H9 (cell line): ENCODE data around the gene CRYBG2. TPM values are rescaled to one million over a fixed set of nuclear protein-coding genes. Genes with fewer than 3 reads are reported as not detected.
A peak's percentile ranks its signal among the peaks of the same experiment; 100 is the strongest.

Source experiments
- DNase-seq: peaks from one replicate; pipeline ENCODE4 v3.0.0-alpha.2; 2017
- H2AFZ ChIP-seq: one replicate; pipeline ENCODE4 v1.6.1; 2013; ENCODE audit warnings: mild to moderate bottlenecking, low read length, control low read depth, moderate library complexity
- H2AK5ac ChIP-seq: 2 replicates; pipeline ENCODE4 v1.6.1; 2013; ENCODE audit warnings: low read length, control low read depth, mixed read lengths; ENCODE audit not compliant: insufficient read length
- H2BK120ac ChIP-seq: one replicate; pipeline ENCODE4 v1.6.1; 2013; ENCODE audit warnings: low read depth, mild to moderate bottlenecking, low read length, control low read depth, inconsistent platforms; ENCODE audit not compliant: poor library complexity, severe bottlenecking
- H2BK12ac ChIP-seq: 2 replicates; pipeline ENCODE4 v1.6.1; 2013; ENCODE audit warnings: low read length, control low read depth, mixed read lengths, low read depth; ENCODE audit not compliant: insufficient read length
- H2BK15ac ChIP-seq: 2 replicates; pipeline ENCODE4 v1.6.1; 2013; ENCODE audit warnings: low read depth, low read length, control low read depth
- H2BK20ac ChIP-seq: one replicate; pipeline ENCODE4 v1.6.1; 2013; ENCODE audit warnings: low read depth, mild to moderate bottlenecking, low read length, control low read depth, inconsistent platforms; ENCODE audit not compliant: poor library complexity, severe bottlenecking
- H2BK5ac ChIP-seq: 2 replicates; pipeline ENCODE4 v1.6.1; 2013; ENCODE audit warnings: low read length, control low read depth, mixed read lengths; ENCODE audit not compliant: insufficient read length
- H3K14ac ChIP-seq: 2 replicates; pipeline ENCODE4 v1.6.1; 2013; ENCODE audit warnings: low read length, control low read depth; ENCODE audit not compliant: insufficient read depth
- H3K18ac ChIP-seq: 2 replicates; pipeline ENCODE4 v1.6.1; 2013; ENCODE audit warnings: low read depth, mild to moderate bottlenecking, mixed read lengths, low read length, control low read depth; ENCODE audit not compliant: insufficient read length
- H3K23ac ChIP-seq: 2 replicates; pipeline ENCODE4 v1.6.1; 2013; ENCODE audit warnings: low read length, control low read depth, mixed read lengths, low read depth; ENCODE audit not compliant: insufficient read length
- H3K23me2 ChIP-seq: 2 replicates; pipeline ENCODE4 v1.6.1; 2013; ENCODE audit warnings: low read depth, mild to moderate bottlenecking, mixed read lengths, low read length, control low read depth; ENCODE audit not compliant: insufficient read length, poor library complexity, severe bottlenecking
- H3K27ac ChIP-seq: 2 replicates; pipeline ENCODE4 v1.5.1; 2013; ENCODE audit warnings: low read length, control low read depth, mixed read lengths, low read depth; ENCODE audit not compliant: insufficient read length
- H3K27me3 ChIP-seq: 2 replicates; pipeline ENCODE4 v1.6.1; 2013; ENCODE audit warnings: low read length, control low read depth, inconsistent platforms; ENCODE audit not compliant: insufficient read depth
- H3K4ac ChIP-seq: 2 replicates; pipeline ENCODE4 v1.6.1; 2013; ENCODE audit warnings: low read depth, mild to moderate bottlenecking, control low read depth, inconsistent platforms, low read length, moderate library complexity
- H3K4me1 ChIP-seq: 2 replicates; pipeline ENCODE4 v1.6.1; 2013; ENCODE audit warnings: low read length, control low read depth, inconsistent platforms; ENCODE audit not compliant: insufficient read depth
- H3K4me2 ChIP-seq: 2 replicates; pipeline ENCODE4 v1.6.1; 2013; ENCODE audit warnings: low read length, control low read depth, mixed read lengths; ENCODE audit not compliant: insufficient read length, insufficient read depth
- H3K56ac ChIP-seq: 2 replicates; pipeline ENCODE4 v1.6.1; 2013; ENCODE audit warnings: low read depth, mild to moderate bottlenecking, mixed read lengths, low read length, control low read depth; ENCODE audit not compliant: insufficient read length
- H3K79me1 ChIP-seq: 2 replicates; pipeline ENCODE4 v1.6.1; 2013; ENCODE audit warnings: low read depth, mild to moderate bottlenecking, moderate library complexity, low read length, control low read depth, inconsistent platforms; ENCODE audit not compliant: insufficient read depth, poor library complexity, severe bottlenecking
- H3K79me2 ChIP-seq: 2 replicates; pipeline ENCODE4 v1.6.1; 2013; ENCODE audit warnings: low read length, control low read depth, inconsistent platforms; ENCODE audit not compliant: insufficient read depth
- H3K9ac ChIP-seq: 2 replicates; pipeline ENCODE4 v1.6.1; 2013; ENCODE audit warnings: low read length, control low read depth, mixed read lengths; ENCODE audit not compliant: insufficient read length; ENCODE audit errors: extremely low read depth
- H3K9me3 ChIP-seq: one replicate; pipeline ENCODE4 v1.6.1; 2013; ENCODE audit warnings: low read depth, low read length, inconsistent platforms; ENCODE audit not compliant: control insufficient read depth
- H3T11ph ChIP-seq: one replicate; pipeline ENCODE4 v1.6.1; 2013; ENCODE audit warnings: mild to moderate bottlenecking, low read length, control low read depth, inconsistent platforms
- H4K20me1 ChIP-seq: one replicate; pipeline ENCODE4 v1.6.1; 2013; ENCODE audit not compliant: control insufficient read depth, insufficient read length, insufficient read depth
- H4K5ac ChIP-seq: 2 replicates; pipeline ENCODE4 v1.6.1; 2013; ENCODE audit warnings: low read depth, mild to moderate bottlenecking, mixed read lengths, low read length, control low read depth; ENCODE audit not compliant: insufficient read length
- H4K8ac ChIP-seq: replicated peaks from 2 replicates; pipeline ENCODE4 v1.6.1; 2013; ENCODE audit warnings: low read length, control low read depth, mixed read lengths, low read depth; ENCODE audit not compliant: insufficient read length
- H4K91ac ChIP-seq: 2 replicates; pipeline ENCODE4 v1.6.1; 2013; ENCODE audit warnings: low read depth, mild to moderate bottlenecking, moderate library complexity, mixed read lengths, low read length, control low read depth; ENCODE audit not compliant: insufficient read length
- H3K27ac Mint-ChIP-seq, 3 experiments: 2 replicates in 2 of 3; 3 replicates in 1 of 3; pipeline ENCODE4 v1.8.0; 2020 to 2021; ENCODE audit warnings: mixed read lengths in 3 of 3, mild to moderate bottlenecking in 1 of 3, moderate library complexity in 1 of 3
- H3K27me3 Mint-ChIP-seq: 2 replicates; pipeline ENCODE4 v1.8.0; 2021; ENCODE audit warnings: low read depth, mild to moderate bottlenecking, moderate library complexity, mixed read lengths
- H3K36me3 Mint-ChIP-seq, 3 experiments: 2 replicates in 2 of 3; 3 replicates in 1 of 3; pipeline ENCODE4 v1.8.0; 2020 to 2021; ENCODE audit warnings: low read depth in 3 of 3, mixed read lengths in 3 of 3; ENCODE audit not compliant: insufficient read depth in 1 of 3
- H3K4me1 Mint-ChIP-seq, 2 experiments: 2 replicates each; pipeline ENCODE4 v1.8.0; 2020; ENCODE audit warnings: mixed read lengths in 2 of 2
- H3K4me3 Mint-ChIP-seq, 2 experiments: 2 replicates in 1 of 2; 3 replicates in 1 of 2; pipeline ENCODE4 v1.8.0; 2020 to 2021; ENCODE audit warnings: mild to moderate bottlenecking in 2 of 2, mixed read lengths in 2 of 2, moderate library complexity in 1 of 2
- H3K9me3 Mint-ChIP-seq, 2 experiments: 2 replicates in 1 of 2; 3 replicates in 1 of 2; pipeline ENCODE4 v1.8.0; 2020; ENCODE audit warnings: mild to moderate bottlenecking in 2 of 2, mixed read lengths in 2 of 2, moderate library complexity in 1 of 2
- WGBS: extraction: QIAGEN DNeasy Blood & Tissue Kit; methylation state at CpG from one replicate; pipeline ENCODE4 v1.1.7; 2013; ENCODE audit warnings: missing lambda C conversion rate, low lambda C conversion rate, mixed read lengths; ENCODE audit not compliant: insufficient read length; ENCODE audit errors: extremely low coverage; 5-methylcytosine and 5-hydroxymethylcytosine counted together
- total RNA-seq: library from RNA; stranded (reverse); gene quantifications from 2 replicates; pipeline ENCODE4 v1.2.1, GENCODE V29; 2021
- TF ChIP-seq, protein P1 (sequence below): fragments of 200-600 bp; sonication (generic); conservative IDR thresholded peaks from 3 replicates; pipeline ENCODE4 v1.8.0; 2021; ENCODE audit warnings: antibody characterized with exemption, mild to moderate bottlenecking

The CRYBG2 gene
- total RNA-seq, 1 experiment from 2014 or later: 12.8 TPM

GRCh38 chr1:26317146-26317545 lies 36.8 kb downstream of the CRYBG2 start:
- no peak overlapping the region for H3K4ac ChIP-seq
- no peak overlapping the region for H3K23ac ChIP-seq
- H3K9me3 ChIP-seq: no peaks in the 10 kb centered on the region
- peak overlapping the region in 1 of 2 experiments; percentile 11; a peak in 1 of 5 replicates for H3K4me3 Mint-ChIP-seq
- H3K9me3 Mint-ChIP-seq: no peaks in the 10 kb centered on the region
- H3K9ac ChIP-seq: no peak overlapping the region
- H2AFZ ChIP-seq: no peak overlapping the region
- H3T11ph ChIP-seq: no peak overlapping the region
- H2BK5ac ChIP-seq: no peak overlapping the region
- H3K23me2 ChIP-seq: no peaks in the 10 kb centered on the region
- no peak overlapping the region for H4K91ac ChIP-seq
- no peaks in the 10 kb centered on the region for H3K79me2 ChIP-seq
- H3K56ac ChIP-seq: no peak overlapping the region
- no peak overlapping the region for H4K5ac ChIP-seq
- peaks cover 3 to 11% (median 3%) of the 10 kb centered on the region in 3 experiments; a peak in 6 of 7 replicates for H3K36me3 Mint-ChIP-seq
- H3K27me3 ChIP-seq: no peaks in the 10 kb centered on the region
- no peak overlapping the region for H3K27ac ChIP-seq
- no peak overlapping the region for H2BK12ac ChIP-seq
- TF ChIP-seq, protein P1, sequence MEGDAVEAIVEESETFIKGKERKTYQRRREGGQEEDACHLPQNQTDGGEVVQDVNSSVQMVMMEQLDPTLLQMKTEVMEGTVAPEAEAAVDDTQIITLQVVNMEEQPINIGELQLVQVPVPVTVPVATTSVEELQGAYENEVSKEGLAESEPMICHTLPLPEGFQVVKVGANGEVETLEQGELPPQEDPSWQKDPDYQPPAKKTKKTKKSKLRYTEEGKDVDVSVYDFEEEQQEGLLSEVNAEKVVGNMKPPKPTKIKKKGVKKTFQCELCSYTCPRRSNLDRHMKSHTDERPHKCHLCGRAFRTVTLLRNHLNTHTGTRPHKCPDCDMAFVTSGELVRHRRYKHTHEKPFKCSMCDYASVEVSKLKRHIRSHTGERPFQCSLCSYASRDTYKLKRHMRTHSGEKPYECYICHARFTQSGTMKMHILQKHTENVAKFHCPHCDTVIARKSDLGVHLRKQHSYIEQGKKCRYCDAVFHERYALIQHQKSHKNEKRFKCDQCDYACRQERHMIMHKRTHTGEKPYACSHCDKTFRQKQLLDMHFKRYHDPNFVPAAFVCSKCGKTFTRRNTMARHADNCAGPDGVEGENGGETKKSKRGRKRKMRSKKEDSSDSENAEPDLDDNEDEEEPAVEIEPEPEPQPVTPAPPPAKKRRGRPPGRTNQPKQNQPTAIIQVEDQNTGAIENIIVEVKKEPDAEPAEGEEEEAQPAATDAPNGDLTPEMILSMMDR: no peak
- H2BK20ac ChIP-seq: no peak overlapping the region
- no peaks in the 10 kb centered on the region for H4K20me1 ChIP-seq
- H2AK5ac ChIP-seq: no peak overlapping the region
- H3K27ac Mint-ChIP-seq: peak overlapping the region; percentile 0 to 78 (median 68); a peak in 4 of 7 replicates
- no peak overlapping the region for H3K14ac ChIP-seq
- no peaks in the 10 kb centered on the region for H3K4me1 ChIP-seq
- no peak overlapping the region for H3K18ac ChIP-seq
- WGBS: no CpG with 5 or more reads among the region's 2 CpGs
- no peak for DNase-seq
- no peaks in the 10 kb centered on the region for H3K79me1 ChIP-seq
- peaks cover 1% of the 10 kb centered on the region; the same call in 1 of the 2 replicates for H3K27me3 Mint-ChIP-seq
- peaks cover 34 to 50% of the 10 kb centered on the region in 2 experiments for H3K4me1 Mint-ChIP-seq
- H3K4me2 ChIP-seq: no peak overlapping the region
- no peak overlapping the region for H2BK15ac ChIP-seq
- no peak overlapping the region for H4K8ac ChIP-seq
- H2BK120ac ChIP-seq: no peak overlapping the region
